PC-3 (cell line): ENCODE measurements around the gene VTN. TPM values are rescaled to one million over a fixed set of nuclear protein-coding genes. Genes with fewer than 3 reads are reported as not detected.

Experiments
- ATAC-seq: fragments of 200-7000 bp; cut with Tn5 transposase; 2 replicates; pipeline ENCODE4 v1.9.1; 2020; ENCODE audit warnings: mild to moderate bottlenecking, moderate library complexity
- BruUV-seq: library from RNA; stranded (reverse); fragments of 400-500 nt; replicated peaks from 2 replicates; lab custom pipeline; 2021; lab: Mats Ljungman, UMichigan
- CTCF ChIA-PET: fragments of 300-600 bp; sonication (Branson Sonifier 250); formaldehyde crosslinking; loops from one replicate; lab custom pipeline; 2022; ENCODE audit warnings: antibody characterized with exemption; lab: Charles Lee
- POLR2A ChIA-PET: fragments of 300-600 bp; sonication (Branson Sonifier 250); formaldehyde crosslinking; loops from one replicate; lab custom pipeline; 2022; ENCODE audit warnings: antibody characterized with exemption; ENCODE audit not compliant: unreplicated experiment; lab: Charles Lee
- DNase-seq: peaks from one replicate; pipeline ENCODE4 v3.0.0-alpha.2; 2015
- H2AFZ ChIP-seq: fragments of 300-600 bp; sonication (generic); 2 replicates; pipeline ENCODE4 v1.6.0; 2016; ENCODE audit warnings: antibody characterized with exemption, low read length
- H3F3A ChIP-seq: fragments of 300-600 bp; sonication (generic); one replicate; pipeline ENCODE4 v1.6.0; 2017; ENCODE audit warnings: antibody characterized with exemption, low read length, control low read depth, mild to moderate bottlenecking; ENCODE audit not compliant: unreplicated experiment
- H3K27ac ChIP-seq: fragments of 300-600 bp; sonication (generic); 2 replicates; pipeline ENCODE4 v1.5.1; 2016; ENCODE audit warnings: mild to moderate bottlenecking, low read length
- H3K27me3 ChIP-seq: fragments of 300-600 bp; sonication (generic); 2 replicates; pipeline ENCODE4 v1.6.1; 2016; ENCODE audit warnings: low read length, mixed read lengths
- H3K36me3 ChIP-seq: fragments of 300-600 bp; sonication (generic); 2 replicates; pipeline ENCODE4 v1.6.1; 2016; ENCODE audit warnings: low read depth, mixed run types, low read length, mixed read lengths
- H3K4me1 ChIP-seq: fragments of 300-600 bp; sonication (generic); 2 replicates; pipeline ENCODE4 v1.5.1; 2016; ENCODE audit warnings: low read length; ENCODE audit not compliant: insufficient read depth
- H3K4me2 ChIP-seq: fragments of 300-600 bp; sonication (generic); 2 replicates; pipeline ENCODE4 v1.6.0; 2016; ENCODE audit warnings: low read length
- H3K4me3 ChIP-seq: fragments of 300-600 bp; sonication (generic); 2 replicates; pipeline ENCODE4 v1.5.1; 2016; ENCODE audit warnings: mild to moderate bottlenecking, low read length, mixed read lengths
- H3K79me2 ChIP-seq: fragments of 300-600 bp; sonication (generic); 2 replicates; pipeline ENCODE4 v1.6.1; 2017; ENCODE audit warnings: low read length, mixed read lengths
- H3K9ac ChIP-seq: fragments of 300-600 bp; sonication (generic); 2 replicates; pipeline ENCODE4 v1.6.0; 2016; ENCODE audit warnings: mild to moderate bottlenecking, low read length
- H3K9me2 ChIP-seq: fragments of 300-600 bp; sonication (generic); replicated peaks from 2 replicates; pipeline ENCODE4 v1.6.1; 2016; ENCODE audit warnings: mixed run types, low read length, mixed read lengths
- H3K9me3 ChIP-seq: fragments of 300-600 bp; sonication (generic); 2 replicates; pipeline ENCODE4 v1.6.1; 2016; ENCODE audit warnings: low read length, mixed read lengths
- H4K20me1 ChIP-seq: fragments of 300-600 bp; sonication (generic); 2 replicates; pipeline ENCODE4 v1.6.1; 2016; ENCODE audit warnings: low read length, mixed read lengths
- CTCF ChIP-seq: fragments of 300-600 bp; sonication (generic); conservative IDR thresholded peaks from 2 replicates; pipeline ENCODE4 v1.5.1; 2017; ENCODE audit warnings: antibody characterized with exemption, low read depth, mild to moderate bottlenecking, low read length
- EZH2 ChIP-seq: fragments of 300-600 bp; sonication (generic); IDR thresholded peaks from one replicate; pipeline ENCODE4 v1.6.1; 2017; ENCODE audit warnings: antibody characterized with exemption, mild to moderate bottlenecking, low read length; ENCODE audit not compliant: unreplicated experiment
- EZH2phosphoT487 ChIP-seq: fragments of 300-600 bp; sonication (generic); IDR thresholded peaks from 2 replicates; pipeline ENCODE4 v1.6.1; 2018; ENCODE audit warnings: mild to moderate bottlenecking, antibody characterized with exemption, low read length, borderline replicate concordance
- intact Hi-C: fragments of 100-400 bp; cut with micrococcal nuclease; formaldehyde crosslinking; loops from 2 replicates; pipeline ENCODE4 v1.9.0; 2023
- total RNA-seq: library from RNA; depleted of rRNA; stranded (reverse); fragments of >200 nt; gene quantifications from 2 replicates; pipeline ENCODE4 v1.2.3, GENCODE V29; 2014

The VTN gene
- total RNA-seq, 1 experiment from 2014 or later: not detected

GRCh38 chr17:28346746-28347246, 23.3 kb downstream of the VTN start:
- Histone ChIP-seq H3K36me3 (peaks cover 16% of the 10 kb centered on the region; the same call in 1 of the 2 replicates), H3K9ac (no peak overlapping the region), H3K9me3 (no peaks in the 10 kb centered on the region), H3K4me1 (peaks cover 28% of the 10 kb centered on the region), H3K79me2 (no peaks in the 10 kb centered on the region), H3F3A (peaks cover 6% of the 10 kb centered on the region), H3K27ac (peak overlapping the region; percentile 92), H2AFZ (no peak overlapping the region), H3K9me2 (no peaks in the 10 kb centered on the region), H3K27me3 (no peaks in the 10 kb centered on the region), H3K4me2 (peak overlapping the region; percentile 74), H4K20me1 (no peaks in the 10 kb centered on the region), H3K4me3 (peak overlapping the region; percentile 36; the same call in 1 of the 2 replicates)
- DNase-seq (no peak), ATAC-seq (peak; percentile 57)
- TF ChIP-seq EZH2 (no peak), CTCF (peak; percentile 37; the same call in 1 of the 2 replicates)
- intact Hi-C loops: loop anchor here (1.0 kb wide), 1 partner anchor 11 kb away; the partner anchor contains the start of gene POLDIP2
- no TSS peak for BruUV-seq
- ChIA-PET POLR2A (interaction anchor here (1.9 kb wide), 1 partner anchor 11 kb away, joined by 14 read pairs; the partner anchor contains the start of genes IFT20 and TNFAIP1), CTCF (interaction anchor here (1.0 kb wide), 1 partner anchor 11 kb away, joined by 5 read pairs; the partner anchor contains the start of genes IFT20 and TNFAIP1)

GRCh38 chr17:28346199-28346580, 23.9 kb downstream of the VTN start:
- no peaks in the 10 kb centered on the region for H3K79me2 ChIP-seq
- H3F3A ChIP-seq: peaks cover 6% of the 10 kb centered on the region
- BruUV-seq: TSS peak; percentile 15
- peaks cover 28% of the 10 kb centered on the region for H3K4me1 ChIP-seq
- DNase-seq (no peak), ATAC-seq (no peak)
- H2AFZ ChIP-seq: no peak overlapping the region
- H3K36me3 ChIP-seq: peaks cover 16% of the 10 kb centered on the region; the same call in 1 of the 2 replicates
- peak overlapping the region; percentile 74 for H3K4me2 ChIP-seq
- intact Hi-C loops: no loop called here
- H3K27me3 ChIP-seq: no peaks in the 10 kb centered on the region
- peak overlapping the region; percentile 92 for H3K27ac ChIP-seq
- TF ChIP-seq EZH2phosphoT487 (no peak), EZH2 (no peak), CTCF (no peak)
- H3K4me3 ChIP-seq: peak overlapping the region; percentile 36; the same call in 1 of the 2 replicates
- no peaks in the 10 kb centered on the region for H3K9me3 ChIP-seq
- H3K9ac ChIP-seq: no peak overlapping the region
- POLR2A ChIA-PET: no interaction called here
- H4K20me1 ChIP-seq: no peaks in the 10 kb centered on the region
- CTCF ChIA-PET: no interaction called here
- H3K9me2 ChIP-seq: no peaks in the 10 kb centered on the region
